Gastroesophageal sphincter (tissue), 4 donors: ENCODE results near the gene GSTM3. TPM values are rescaled to one million over a fixed set of nuclear protein-coding genes. Genes with fewer than 3 reads are reported as not detected.
A peak's percentile ranks its signal among the peaks of the same experiment; 100 is the strongest.

Experiments
- ATAC-seq: fragments of 150-250 bp; one replicate; pipeline ENCODE4 v1.9.1; 2016; ENCODE audit warnings: mild to moderate bottlenecking, moderate library complexity
- H3K27ac ChIP-seq, 4 donors: fragments of 200-600 bp; sonication (generic) in 3 of 4; 1 replicate in 3 of 4; 2 replicates in 1 of 4; pipeline ENCODE4 v1.5.1; 2016 to 2019
- H3K27me3 ChIP-seq: fragments of 200-600 bp; sonication (generic); one replicate; pipeline ENCODE4 v1.5.1; 2019
- H3K36me3 ChIP-seq, 2 donors: fragments of 200-600 bp; sonication (generic); one replicate each; pipeline ENCODE4 v1.5.1; 2019; ENCODE audit warnings: control low read depth in 1 of 2
- H3K4me1 ChIP-seq, 3 donors: fragments of 200-600 bp; sonication (generic); 1 replicate in 2 of 3; 2 replicates in 1 of 3; pipeline ENCODE4 v1.5.1; 2016 to 2019; ENCODE audit warnings: control low read depth in 2 of 3
- H3K4me3 ChIP-seq, 2 donors: fragments of 200-600 bp; sonication (generic); one replicate each; pipeline ENCODE4 v1.5.1; 2019; ENCODE audit warnings: mild to moderate bottlenecking in 1 of 2, moderate library complexity in 1 of 2
- H3K9me3 ChIP-seq, 3 donors: fragments of 200-600 bp; sonication (generic); one replicate each; pipeline ENCODE4 v1.5.1; 2017 to 2019; ENCODE audit warnings: control low read depth in 2 of 3
- EP300 ChIP-seq: sonication (generic); formaldehyde crosslinking; IDR thresholded peaks from one replicate; pipeline ENCODE4 v1.6.1; 2017; ENCODE audit warnings: antibody characterized with exemption, mild to moderate bottlenecking
- POLR2A ChIP-seq, 2 donors: fragments of 450-650 bp; IDR thresholded peaks; one replicate each; pipeline ENCODE4 v1.6.1; 2017; ENCODE audit warnings: antibody characterized with exemption in 2 of 2, mild to moderate bottlenecking in 2 of 2, moderate library complexity in 1 of 2
- POLR2AphosphoS5 ChIP-seq: sonication (generic); formaldehyde crosslinking; IDR thresholded peaks from one replicate; pipeline ENCODE4 v1.6.1; 2017; ENCODE audit warnings: antibody characterized with exemption
- WGBS, 2 donors: methylation state at CpG; one replicate each; pipeline ENCODE4 v1.1.5; 2018; ENCODE audit warnings: low coverage in 1 of 2; 5-methylcytosine and 5-hydroxymethylcytosine counted together
- total RNA-seq, 4 donors: library from RNA; depleted of rRNA; stranded (reverse); fragments of >200 nt; gene quantifications; one replicate each; pipeline ENCODE4 v1.1.0, GENCODE V29; 2016
- TF ChIP-seq, protein P1 (sequence below), 4 experiments: fragments of 200-600 bp in 2 of 4; fragments of 450-650 bp in 2 of 4; sonication (generic) in 1 of 4; IDR thresholded peaks; one replicate each; pipeline ENCODE4 v1.5.1; 2017 to 2019; ENCODE audit warnings: antibody characterized with exemption in 4 of 4, mild to moderate bottlenecking in 2 of 4, moderate library complexity in 2 of 4

The GSTM3 gene
- total RNA-seq, 4 donors from 2014 or later = 70.1 to 90.9 (median 80.1) TPM

DNA sequence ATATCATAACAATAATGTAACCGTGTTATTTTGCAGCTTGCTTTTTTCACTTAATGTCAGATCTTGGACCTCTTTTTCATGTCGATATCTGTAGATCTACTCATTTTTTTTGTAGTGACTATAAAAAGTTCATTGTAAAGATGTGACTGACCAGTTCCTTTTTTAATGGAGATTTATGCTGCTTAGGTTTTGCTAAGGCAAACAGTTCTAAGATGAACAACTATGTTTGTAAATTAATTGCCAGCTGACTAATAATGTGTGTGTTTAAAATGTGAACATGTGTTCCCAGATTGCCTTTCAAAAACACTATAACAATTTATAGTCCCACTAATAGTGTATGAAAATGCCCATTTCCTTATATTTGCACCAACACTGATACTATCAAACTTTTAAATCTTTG lies 41.0 kb upstream of the GSTM3 start:
- Histone ChIP-seq H3K27ac (no peak overlapping the region), H3K27me3 (no peaks in the 10 kb centered on the region), H3K4me1 (peaks cover 0 to 51% (median 35%) of the 10 kb centered on the region in 3 donors), H3K4me3 (no peak overlapping the region), H3K9me3 (no peaks in the 10 kb centered on the region), H3K36me3 (no peaks in the 10 kb centered on the region)
- WGBS, 2 donors = 63 to 66% methylated on average over 2 of the region's 2 CpGs
- ATAC-seq = no peak
- no peak for TF ChIP-seq POLR2AphosphoS5
- TF ChIP-seq EP300 = no peak
- TF ChIP-seq, protein P1, sequence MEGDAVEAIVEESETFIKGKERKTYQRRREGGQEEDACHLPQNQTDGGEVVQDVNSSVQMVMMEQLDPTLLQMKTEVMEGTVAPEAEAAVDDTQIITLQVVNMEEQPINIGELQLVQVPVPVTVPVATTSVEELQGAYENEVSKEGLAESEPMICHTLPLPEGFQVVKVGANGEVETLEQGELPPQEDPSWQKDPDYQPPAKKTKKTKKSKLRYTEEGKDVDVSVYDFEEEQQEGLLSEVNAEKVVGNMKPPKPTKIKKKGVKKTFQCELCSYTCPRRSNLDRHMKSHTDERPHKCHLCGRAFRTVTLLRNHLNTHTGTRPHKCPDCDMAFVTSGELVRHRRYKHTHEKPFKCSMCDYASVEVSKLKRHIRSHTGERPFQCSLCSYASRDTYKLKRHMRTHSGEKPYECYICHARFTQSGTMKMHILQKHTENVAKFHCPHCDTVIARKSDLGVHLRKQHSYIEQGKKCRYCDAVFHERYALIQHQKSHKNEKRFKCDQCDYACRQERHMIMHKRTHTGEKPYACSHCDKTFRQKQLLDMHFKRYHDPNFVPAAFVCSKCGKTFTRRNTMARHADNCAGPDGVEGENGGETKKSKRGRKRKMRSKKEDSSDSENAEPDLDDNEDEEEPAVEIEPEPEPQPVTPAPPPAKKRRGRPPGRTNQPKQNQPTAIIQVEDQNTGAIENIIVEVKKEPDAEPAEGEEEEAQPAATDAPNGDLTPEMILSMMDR (IDR thresholded peaks at IDR 0.05) = no peak
- no peak for TF ChIP-seq POLR2A (IDR thresholded peaks at IDR 0.05)

- H3K4me1 ChIP-seq = peaks cover 0 to 44% (median 29%) of the 10 kb centered on the region in 3 donors
- no peaks in the 10 kb centered on the region for H3K36me3 ChIP-seq
- TF ChIP-seq POLR2AphosphoS5 (no peak), EP300 (no peak), POLR2A (IDR thresholded peaks at IDR 0.05) (no peak)
- TF ChIP-seq, protein P1 (IDR thresholded peaks at IDR 0.05) = no peak
- no peak overlapping the region for H3K27ac ChIP-seq
- H3K9me3 ChIP-seq = no peaks in the 10 kb centered on the region
- H3K4me3 ChIP-seq = no peak overlapping the region
- 86% methylated on average over 1 of the region's 1 CpG; no CpG with 5 or more reads in 1 of the 2 donors for WGBS, 2 donors
- no peaks in the 10 kb centered on the region for H3K27me3 ChIP-seq
- ATAC-seq = no peak
Observed at GRCh38 chr1:109780982-109781381, 40.1 kb upstream of the GSTM3 start.

- Histone ChIP-seq H3K27ac (no peak overlapping the region), H3K4me3 (no peak overlapping the region), H3K27me3 (no peaks in the 10 kb centered on the region), H3K4me1 (peaks cover 0 to 25% (median 15%) of the 10 kb centered on the region in 3 donors), H3K36me3 (no peaks in the 10 kb centered on the region), H3K9me3 (no peaks in the 10 kb centered on the region)
- TF ChIP-seq, protein P1 (IDR thresholded peaks at IDR 0.05) = no peak
- TF ChIP-seq POLR2A (IDR thresholded peaks at IDR 0.05) (no peak), POLR2AphosphoS5 (no peak), EP300 (no peak)
- no peak for ATAC-seq
- 80 to 85% methylated on average over 1 to 5 of the region's 9 CpGs for WGBS, 2 donors
Observed at GRCh38 chr1:109777980-109778625, 37.3 kb upstream of the GSTM3 start.

DNA sequence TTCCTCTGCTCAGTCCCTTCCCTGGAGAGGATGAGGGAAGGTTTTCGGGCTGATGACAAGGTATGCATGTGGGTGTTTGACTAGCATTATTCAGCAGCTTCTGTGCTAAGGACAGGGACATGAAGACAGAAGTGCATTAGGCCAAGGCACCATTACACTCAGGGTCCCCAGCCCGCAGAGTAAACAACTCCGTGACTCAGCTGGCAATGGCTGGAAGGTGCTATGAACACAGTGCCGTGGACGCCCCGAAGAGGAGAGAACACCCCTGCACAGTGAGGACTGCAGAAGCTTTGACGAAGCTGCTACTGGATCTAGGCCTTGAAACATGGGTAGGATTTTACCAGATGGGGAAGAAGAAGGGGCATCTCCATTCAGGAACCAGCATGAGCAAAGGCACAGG lies 36.6 kb upstream of the GSTM3 start:
- H3K36me3 ChIP-seq = no peaks in the 10 kb centered on the region
- peaks cover 0 to 18% (median 8%) of the 10 kb centered on the region in 3 donors for H3K4me1 ChIP-seq
- no peaks in the 10 kb centered on the region for H3K9me3 ChIP-seq
- no peak for ATAC-seq
- TF ChIP-seq, protein P1 (IDR thresholded peaks at IDR 0.05) = no peak
- TF ChIP-seq POLR2AphosphoS5 = no peak
- no peak for TF ChIP-seq POLR2A (IDR thresholded peaks at IDR 0.05)
- TF ChIP-seq EP300 = no peak
- no peaks in the 10 kb centered on the region for H3K27me3 ChIP-seq
- 67 to 91% methylated on average over 4 to 6 of the region's 7 CpGs for WGBS, 2 donors
- H3K27ac ChIP-seq = peak overlapping the region in 1 of 4 donors; percentile 28
- H3K4me3 ChIP-seq = no peak overlapping the region

DNA sequence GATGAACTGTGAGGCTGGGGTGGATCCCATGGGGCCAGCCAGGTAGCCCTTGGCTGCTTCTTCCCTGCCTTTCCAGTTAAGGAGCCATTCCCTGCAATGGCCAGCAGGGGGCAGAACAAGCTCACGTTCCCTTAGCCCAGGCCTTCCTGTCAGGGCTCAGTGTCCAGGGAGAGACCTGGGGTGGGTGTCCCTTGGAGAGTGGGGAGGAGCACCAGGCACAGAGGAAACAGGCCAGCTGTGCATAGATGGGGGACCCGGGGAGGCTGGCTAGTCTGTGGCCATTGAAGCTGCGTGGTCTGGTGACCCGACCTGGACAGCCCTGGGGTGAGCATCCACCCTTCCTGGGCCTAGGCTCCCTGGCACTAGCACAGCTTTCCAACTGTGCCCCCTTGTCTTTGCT lies 36.1 kb upstream of the GSTM3 start:
- TF ChIP-seq, protein P1 (IDR thresholded peaks at IDR 0.05) = peak; percentile 90 to 99 (median 98)
- TF ChIP-seq EP300 (no peak), POLR2A (IDR thresholded peaks at IDR 0.05) (no peak)
- 50% methylated on average over 2 of the region's 4 CpGs; no CpG with 5 or more reads in 1 of the 2 donors for WGBS, 2 donors
- ATAC-seq = peak; percentile 80
- Histone ChIP-seq H3K36me3 (no peaks in the 10 kb centered on the region), H3K4me1 (peaks cover 0 to 16% (median 5%) of the 10 kb centered on the region in 3 donors), H3K27me3 (no peaks in the 10 kb centered on the region), H3K9me3 (no peaks in the 10 kb centered on the region), H3K27ac (peak overlapping the region in 1 of 4 donors; percentile 28), H3K4me3 (no peak overlapping the region)
